ENCODE measurements around the gene ATP6V0A4.

Gene ATP6V0A4

GRCh38 chr7:138835087-138835486 lies 37.1 kb upstream of the ATP6V0A4 start:
- no peak overlapping the region for H3K4me3 ChIP-seq (ENCODE audit: control insufficient read depth, low read depth, low read length)
- TF ChIP-seq CTCF (conservative IDR thresholded peaks at IDR 0.05; ENCODE audit: control insufficient read depth, insufficient read depth, low read depth, low read length): no peak
- no peak for DNase-seq (ENCODE audit: low read depth)

- H3K4me3 ChIP-seq (ENCODE audit: control insufficient read depth, low read depth, low read length): no peak overlapping the region
- DNase-seq (ENCODE audit: low read depth): no peak
- no peak for TF ChIP-seq CTCF (conservative IDR thresholded peaks at IDR 0.05; ENCODE audit: control insufficient read depth, insufficient read depth, low read depth, low read length)
Observed at GRCh38 chr7:138834583-138834982, 36.6 kb upstream of the ATP6V0A4 start.

- no peak for TF ChIP-seq CTCF (conservative IDR thresholded peaks at IDR 0.05; ENCODE audit: control insufficient read depth, insufficient read depth, low read depth, low read length)
- no peak overlapping the region for H3K4me3 ChIP-seq (ENCODE audit: control insufficient read depth, low read depth, low read length)
- no peak for DNase-seq (ENCODE audit: low read depth)
Observed at GRCh38 chr7:138833596-138833995, 35.6 kb upstream of the ATP6V0A4 start.

- no peak for TF ChIP-seq CTCF (conservative IDR thresholded peaks at IDR 0.05; ENCODE audit: control insufficient read depth, insufficient read depth, low read depth, low read length)
- H3K4me3 ChIP-seq (ENCODE audit: control insufficient read depth, low read depth, low read length): no peak overlapping the region
- DNase-seq (ENCODE audit: low read depth): no peak
Observed at GRCh38 chr7:138832966-138833365, 35.0 kb upstream of the ATP6V0A4 start.

GRCh38 chr7:138829335-138829734 lies 31.3 kb upstream of the ATP6V0A4 start:
- DNase-seq (ENCODE audit: low read depth): no peak
- no peak overlapping the region for H3K4me3 ChIP-seq (ENCODE audit: control insufficient read depth, low read depth, low read length)
- TF ChIP-seq CTCF (conservative IDR thresholded peaks at IDR 0.05; ENCODE audit: control insufficient read depth, insufficient read depth, low read depth, low read length): no peak

GRCh38 chr7:138828302-138828701 lies 30.3 kb upstream of the ATP6V0A4 start:
- TF ChIP-seq CTCF (conservative IDR thresholded peaks at IDR 0.05; ENCODE audit: control insufficient read depth, insufficient read depth, low read depth, low read length): no peak
- DNase-seq (ENCODE audit: low read depth): no peak

GRCh38 chr7:138825049-138825721 lies 27.2 kb upstream of the ATP6V0A4 start:
- H3K4me3 ChIP-seq (ENCODE audit: control insufficient read depth, low read depth, low read length): no peak overlapping the region
- TF ChIP-seq CTCF (conservative IDR thresholded peaks at IDR 0.05; ENCODE audit: control insufficient read depth, insufficient read depth, low read depth, low read length): no peak
- no peak for DNase-seq (ENCODE audit: low read depth)

More at GRCh38 chr7:138828302-138828701, 30.3 kb upstream of the ATP6V0A4 start:
- no peak overlapping the region for H3K4me3 ChIP-seq (ENCODE audit: control insufficient read depth, low read depth, low read length)
